T-helper 22 cell (primary cell): ENCODE results near the gene EIF3A.
"Not testable (repeated sequence)": the region's sequence is repeated elsewhere in the genome, so short reads cannot be mapped to it uniquely, and the experiment has no call there.

Experiments used
- DNase-seq: peaks from one replicate; pipeline ENCODE4 v3.0.0-alpha.2; 2020; ENCODE audit warnings: low read depth

The EIF3A gene

DNA sequence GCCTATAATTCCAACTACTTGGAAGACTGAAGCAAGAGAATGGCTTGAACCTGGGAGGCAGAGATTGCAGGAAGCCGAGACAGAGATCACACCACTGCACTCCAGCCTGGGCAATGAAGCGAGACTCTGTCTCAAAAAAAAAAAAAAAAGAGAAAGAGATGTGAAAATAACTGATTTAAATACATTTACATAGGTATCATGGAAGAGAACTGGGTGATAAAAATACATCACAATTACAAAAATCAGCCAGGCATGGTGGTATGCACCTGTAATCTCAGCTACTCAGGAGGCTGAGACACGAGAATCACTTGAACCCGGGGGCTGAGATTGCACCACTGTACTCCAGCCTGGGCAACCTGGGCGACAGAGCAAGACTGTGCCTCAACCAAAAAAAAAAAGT lies 31.3 kb downstream of the EIF3A start:
- no peak for DNase-seq

DNA sequence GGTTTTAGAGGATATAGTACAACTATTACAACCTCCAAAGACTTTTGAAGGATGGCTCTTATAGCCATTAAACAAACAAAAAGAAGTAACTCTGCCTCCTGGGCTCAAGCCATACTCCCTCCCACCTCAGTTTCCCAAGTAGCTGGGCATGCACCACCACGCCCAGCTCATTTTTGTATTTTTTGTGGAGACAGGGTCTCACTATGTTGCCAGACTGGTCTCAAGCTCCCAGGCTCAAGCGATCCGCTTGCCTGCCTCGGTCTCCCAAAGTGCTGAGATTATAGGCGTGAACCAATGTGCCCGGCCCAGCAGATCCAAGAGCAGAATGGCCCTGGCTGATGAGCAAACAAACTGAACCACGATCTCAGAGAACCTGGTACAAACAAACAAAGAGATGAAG lies 35.1 kb downstream of the EIF3A start:
- no peak for DNase-seq

DNA sequence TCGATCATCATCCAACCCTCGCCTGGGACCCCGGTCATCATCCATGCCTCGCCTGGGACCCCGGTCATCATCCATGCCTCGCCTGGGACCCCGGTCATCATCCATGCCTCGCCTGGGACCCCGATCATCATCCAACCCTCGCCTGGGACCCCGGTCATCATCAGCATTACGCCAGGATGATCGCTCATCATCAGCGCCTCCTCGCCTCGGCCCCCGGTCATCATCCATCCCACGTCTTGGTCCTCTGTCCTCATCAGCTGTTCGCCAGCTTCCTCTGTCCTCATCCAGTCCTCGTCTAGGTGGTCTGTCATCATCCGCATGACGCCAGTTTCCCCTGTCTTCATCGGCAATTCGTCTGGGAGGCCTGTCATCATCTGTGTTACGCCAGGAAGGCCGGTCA lies 38.4 kb downstream of the EIF3A start:
- DNase-seq = no peak

DNA sequence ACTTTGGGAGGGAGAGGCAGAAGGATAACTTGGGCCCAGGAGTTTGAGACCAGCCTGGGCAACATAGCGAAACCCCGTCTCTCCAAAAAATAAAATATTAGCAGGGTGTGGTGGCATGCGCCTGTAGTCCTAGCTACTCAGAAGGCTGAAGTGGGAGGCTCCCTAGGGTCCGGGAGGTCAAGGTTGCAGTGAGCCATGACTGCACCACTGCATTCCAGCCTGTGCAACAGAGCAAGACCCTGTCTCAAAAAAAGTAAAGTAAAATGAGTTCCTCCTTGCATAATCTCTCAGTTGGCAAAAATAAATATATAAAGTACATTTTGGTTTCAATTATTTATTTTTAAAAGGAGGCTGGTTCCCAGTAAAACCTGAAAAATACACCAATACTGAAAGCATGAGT lies 39.3 kb downstream of the EIF3A start:
- DNase-seq = no peak

DNA sequence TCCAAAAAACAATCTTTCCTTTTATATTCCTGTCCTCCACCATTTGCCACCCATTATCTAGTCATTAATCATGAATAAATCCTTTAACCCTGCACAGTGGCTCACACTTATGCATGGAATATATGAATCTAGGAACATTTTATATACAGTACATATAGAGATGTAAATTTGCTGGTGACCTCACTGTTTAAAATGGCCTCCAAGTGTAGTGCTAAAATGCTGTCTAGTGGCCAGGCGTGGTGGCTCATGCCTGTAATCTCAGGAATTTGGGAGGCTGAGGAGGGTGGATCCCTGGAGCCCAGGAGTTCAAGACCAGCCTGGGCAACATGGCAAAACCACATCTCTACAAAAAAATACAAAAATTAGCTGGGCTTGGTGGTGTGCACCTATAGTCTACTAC lies 41.5 kb downstream of the EIF3A start:
- no peak for DNase-seq

DNA sequence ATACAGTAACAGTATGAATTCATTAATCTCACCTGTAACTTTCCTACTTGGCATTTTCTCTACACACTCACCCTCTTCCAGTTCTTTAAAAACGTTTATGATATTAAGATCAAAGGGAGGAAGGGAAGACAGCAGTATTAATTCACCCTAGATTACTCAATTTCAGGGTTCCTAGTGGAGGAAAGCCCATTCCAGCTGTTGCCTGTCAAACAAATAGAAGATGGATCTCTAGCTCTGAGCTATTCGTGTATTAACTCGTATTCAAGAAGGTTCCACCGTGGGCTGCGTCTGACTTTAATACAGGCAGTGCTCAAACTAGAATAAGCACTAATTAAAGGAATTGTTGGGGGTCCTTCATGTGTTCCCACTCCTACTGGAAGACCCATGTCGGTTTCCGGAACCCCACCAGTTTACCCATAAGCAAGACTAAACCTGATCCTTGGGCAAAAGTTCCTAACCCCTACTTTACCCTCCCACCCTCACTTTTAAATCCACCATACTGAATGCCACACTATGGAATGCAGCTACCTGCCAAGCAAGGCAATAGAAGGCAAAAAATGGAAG lies 49.0 kb downstream of the EIF3A start:
- no peak for DNase-seq

DNA sequence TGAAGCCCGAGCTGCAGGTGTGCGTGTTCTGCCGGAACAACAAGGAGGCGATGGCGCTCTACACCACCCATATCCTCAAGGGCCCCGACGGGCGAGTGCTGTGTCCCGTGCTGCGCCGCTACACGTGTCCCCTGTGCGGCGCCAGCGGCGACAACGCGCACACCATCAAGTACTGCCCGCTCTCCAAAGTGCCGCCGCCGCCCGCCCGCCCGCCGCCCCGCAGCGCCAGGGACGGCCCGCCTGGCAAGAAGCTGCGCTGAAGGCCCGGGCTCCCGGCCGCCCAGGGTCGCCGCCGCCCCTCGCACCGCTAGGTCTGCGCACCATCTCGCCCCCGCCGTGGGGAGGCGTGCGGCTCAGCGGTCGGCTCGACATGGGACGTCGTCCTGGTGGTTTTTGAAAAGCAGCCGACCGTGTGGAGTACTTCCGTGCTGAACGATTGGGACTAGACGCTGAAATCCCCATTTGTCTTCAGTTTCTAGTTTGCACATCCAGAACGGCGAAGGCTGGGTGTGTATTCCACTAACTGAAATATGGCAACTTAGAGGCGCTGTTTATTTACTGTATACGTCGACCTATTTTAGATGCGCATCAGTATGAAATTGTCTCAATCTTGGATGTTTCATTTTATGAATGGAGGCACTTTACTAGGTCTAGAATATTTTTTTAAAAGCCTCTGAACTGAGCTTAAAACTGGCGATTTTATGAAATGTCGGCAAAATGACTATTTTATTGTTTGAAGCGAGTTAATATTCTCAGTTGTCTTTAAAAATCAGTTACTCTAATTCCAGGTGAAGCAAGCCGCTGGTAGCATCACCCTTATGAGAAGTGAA lies 50.0 kb downstream of the EIF3A start:
- peak; percentile 15 for DNase-seq

DNA sequence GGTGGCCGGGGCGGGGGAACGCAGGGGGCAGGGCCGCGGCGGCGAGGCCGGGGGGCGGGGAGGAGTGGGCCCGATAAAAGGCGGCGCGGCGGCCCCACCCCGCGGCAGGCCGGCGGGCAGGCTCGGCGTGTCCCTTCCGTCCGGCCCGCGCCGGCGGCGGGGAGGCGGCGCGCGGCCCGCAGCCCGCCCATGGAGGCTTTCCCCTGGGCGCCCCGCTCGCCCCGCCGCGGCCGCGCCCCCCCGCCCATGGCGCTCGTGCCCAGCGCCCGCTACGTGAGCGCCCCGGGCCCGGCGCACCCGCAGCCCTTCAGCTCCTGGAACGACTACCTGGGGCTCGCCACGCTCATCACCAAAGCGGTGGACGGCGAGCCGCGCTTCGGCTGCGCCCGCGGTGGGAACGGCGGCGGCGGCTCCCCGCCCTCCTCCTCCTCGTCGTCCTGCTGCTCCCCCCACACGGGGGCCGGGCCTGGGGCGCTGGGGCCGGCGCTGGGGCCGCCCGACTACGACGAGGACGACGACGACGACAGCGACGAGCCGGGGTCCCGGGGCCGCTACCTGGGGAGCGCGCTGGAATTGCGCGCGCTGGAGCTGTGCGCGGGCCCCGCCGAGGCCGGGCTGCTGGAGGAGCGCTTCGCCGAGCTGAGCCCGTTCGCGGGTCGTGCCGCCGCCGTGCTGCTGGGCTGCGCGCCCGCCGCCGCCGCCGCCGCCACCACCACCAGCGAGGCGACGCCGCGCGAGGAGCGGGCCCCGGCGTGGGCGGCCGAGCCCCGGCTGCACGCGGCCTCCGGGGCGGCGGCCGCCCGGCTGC lies 50.8 kb downstream of the EIF3A start, which contains the start of gene NANOS1:
Gene NANOS1 (plus strand): TSS at position 102 of the 808 bp plus-strand sequence. CDS start 88 bp downstream, at position 190.
- no peak for DNase-seq

DNA sequence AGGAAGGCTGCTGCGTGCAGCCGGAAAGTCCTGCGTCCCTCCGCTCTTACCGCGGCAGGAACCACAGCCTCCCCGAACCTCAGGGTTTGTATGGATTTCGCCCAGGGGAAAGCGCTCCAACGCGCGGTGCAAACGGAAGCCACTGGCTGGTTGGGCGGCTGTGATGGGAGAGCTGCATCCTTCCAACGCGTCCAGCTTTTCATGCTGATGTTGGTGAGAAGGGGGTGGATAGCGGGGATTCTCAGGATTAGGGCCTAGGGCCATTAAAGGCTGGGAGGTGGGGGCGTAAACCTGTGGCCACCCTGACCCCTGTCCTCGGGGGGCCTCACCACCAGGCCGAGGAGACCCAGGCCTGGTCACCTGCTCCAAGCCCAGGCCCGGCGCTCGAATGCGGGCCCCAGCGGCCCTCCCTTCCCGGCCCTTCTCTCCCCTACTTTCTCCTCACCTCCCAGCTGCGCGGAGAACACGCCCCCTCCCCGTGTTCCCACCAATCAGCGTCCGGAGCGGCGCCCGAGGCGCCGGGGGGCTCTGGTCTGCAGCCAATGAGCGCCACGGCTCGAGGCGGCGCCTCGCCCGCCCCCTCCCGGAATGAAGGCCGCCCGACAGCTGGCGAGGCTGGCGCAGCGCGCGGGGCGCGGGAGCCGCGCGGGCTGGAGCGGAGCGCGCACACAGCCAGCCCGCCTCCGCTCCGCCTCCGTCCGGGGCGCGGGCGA lies 51.6 kb downstream of the EIF3A start:
- peak; percentile 75 for DNase-seq

DNA sequence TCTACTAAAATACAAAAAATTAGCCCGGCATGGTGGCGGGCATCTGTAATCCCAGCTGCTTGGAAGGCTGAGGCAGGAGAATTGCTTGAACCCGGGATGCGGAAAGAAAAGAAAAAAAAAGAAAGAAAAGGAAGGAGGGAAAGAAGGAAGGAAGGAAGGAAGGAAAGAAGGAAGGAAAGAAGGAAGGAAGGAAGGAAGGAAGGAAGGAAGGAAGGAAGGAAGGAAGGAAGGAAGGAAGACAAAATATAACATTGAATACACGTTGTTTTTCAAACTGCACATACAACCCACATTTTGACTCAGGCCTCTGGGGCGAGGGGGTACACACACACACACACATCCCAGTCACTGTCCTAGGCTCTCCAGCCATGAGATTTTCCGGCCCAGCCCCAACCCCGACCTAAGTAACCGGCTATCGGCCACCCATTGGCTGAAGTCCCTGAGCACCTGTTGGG lies 52.1 kb downstream of the EIF3A start:
- not testable (repeated sequence) for DNase-seq

DNA sequence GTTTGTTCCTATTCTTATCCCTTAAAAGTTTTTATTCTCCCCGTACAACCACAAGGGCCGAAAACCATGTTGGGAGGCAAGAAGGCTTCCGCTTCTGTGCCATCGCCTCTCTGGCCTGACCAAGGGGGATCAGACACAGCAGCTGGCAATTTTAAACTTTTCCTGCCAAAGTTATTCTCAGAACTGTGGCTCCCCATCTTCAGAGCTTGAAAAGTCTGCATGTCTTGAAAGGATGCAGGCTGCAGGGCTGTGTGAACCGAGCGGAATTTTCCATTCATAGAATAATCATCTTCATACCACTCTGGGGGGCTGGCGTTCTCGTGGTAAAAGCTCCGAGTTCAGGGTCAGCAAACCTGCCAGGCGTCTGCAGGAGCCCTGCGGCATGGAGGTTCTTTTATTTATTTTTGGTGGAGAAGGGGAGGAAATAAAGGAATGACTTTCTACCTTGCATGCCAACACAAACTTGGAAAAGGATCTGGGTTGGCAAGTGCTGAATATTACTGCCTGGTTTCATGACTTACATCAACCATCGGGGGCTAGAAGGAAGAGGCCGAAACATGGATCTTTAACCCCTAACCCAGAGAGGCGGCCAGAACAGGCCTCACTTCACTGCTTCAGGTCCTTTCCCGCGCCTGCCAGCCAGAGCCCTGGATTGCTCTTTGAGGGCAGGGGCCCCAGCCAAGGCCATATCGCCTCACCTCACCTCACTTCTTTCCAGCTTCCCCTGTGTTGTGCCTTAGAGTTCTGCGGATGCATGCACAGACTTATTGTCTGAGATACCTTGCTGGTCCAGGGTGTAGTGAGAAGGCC lies 54.1 kb downstream of the EIF3A start:
- no peak for DNase-seq

DNA sequence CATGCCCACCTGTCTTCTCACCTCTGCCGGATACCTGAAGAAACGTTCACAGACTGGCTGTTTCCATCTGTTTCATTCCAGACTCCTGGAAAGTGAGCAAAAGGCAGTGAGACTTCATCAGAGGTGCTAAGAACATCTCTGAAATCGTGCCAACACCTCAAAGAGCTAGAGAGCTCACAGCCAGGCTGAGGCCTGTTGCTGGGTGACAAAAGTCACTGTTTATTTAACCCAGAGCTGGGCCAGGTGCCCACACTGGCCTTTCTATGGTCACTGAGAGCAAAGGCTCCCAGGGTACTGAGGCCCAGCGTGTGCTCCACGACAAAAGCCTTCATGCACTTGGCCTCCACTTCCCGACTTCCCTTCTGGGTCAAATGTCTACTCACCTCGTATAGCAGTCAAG lies 54.8 kb downstream of the EIF3A start:
- DNase-seq = no peak

DNA sequence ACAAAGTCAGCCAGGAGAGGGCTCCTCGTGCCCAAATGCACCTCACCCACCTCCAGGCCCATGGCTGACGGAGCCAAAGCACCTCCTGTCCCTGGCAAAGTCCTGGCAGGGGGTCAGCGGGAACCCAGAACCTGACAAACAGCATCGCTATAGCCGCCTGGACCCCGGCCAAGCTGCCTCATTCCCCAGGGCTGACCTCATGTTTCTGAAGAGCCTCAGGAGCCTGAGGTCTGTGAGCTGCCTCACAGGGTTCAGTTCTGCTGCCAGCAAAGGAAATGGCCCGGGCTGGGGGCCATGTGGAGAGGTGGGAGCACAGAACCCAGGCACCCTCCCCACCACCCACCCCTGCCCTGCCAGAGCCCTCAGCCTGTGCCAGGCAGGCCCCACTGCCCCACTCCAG lies 55.3 kb downstream of the EIF3A start:
- DNase-seq = no peak

DNA sequence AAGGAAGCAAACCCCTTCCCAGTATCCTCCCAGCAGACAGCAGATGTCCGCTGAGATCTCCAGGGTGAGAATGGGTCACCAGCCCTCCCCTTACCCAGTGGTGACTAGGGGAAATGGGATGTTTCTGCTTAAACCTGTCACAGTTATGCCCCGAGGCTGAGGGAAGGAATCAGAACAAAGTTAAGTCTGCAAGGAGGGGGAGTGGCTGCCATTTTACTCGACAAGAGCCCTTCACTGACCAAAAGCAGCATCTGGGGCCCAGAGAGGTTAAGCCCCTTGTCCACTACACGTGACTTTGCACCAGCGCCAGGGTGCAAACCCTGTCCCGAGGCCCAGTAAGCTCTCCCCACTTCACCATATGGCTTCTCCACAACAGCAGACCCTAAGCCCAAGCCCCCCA lies 55.7 kb downstream of the EIF3A start:
- no peak for DNase-seq

DNA sequence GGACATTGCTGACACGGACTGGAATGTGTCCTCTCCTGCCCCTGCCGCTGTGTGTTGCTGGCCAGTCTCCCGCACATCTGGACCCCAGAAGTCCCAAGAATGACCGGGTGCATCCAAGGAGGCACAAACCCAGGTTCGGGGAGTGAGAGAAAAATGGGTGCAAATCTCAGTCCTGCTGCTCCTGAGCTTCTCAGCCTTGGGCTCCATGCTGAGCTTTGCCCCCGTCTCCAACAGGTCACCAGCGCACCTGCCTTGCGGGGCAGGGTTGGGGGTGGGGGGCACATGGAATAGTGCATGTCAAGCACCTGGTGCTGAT lies 57.1 kb downstream of the EIF3A start:
- no peak for DNase-seq

DNA sequence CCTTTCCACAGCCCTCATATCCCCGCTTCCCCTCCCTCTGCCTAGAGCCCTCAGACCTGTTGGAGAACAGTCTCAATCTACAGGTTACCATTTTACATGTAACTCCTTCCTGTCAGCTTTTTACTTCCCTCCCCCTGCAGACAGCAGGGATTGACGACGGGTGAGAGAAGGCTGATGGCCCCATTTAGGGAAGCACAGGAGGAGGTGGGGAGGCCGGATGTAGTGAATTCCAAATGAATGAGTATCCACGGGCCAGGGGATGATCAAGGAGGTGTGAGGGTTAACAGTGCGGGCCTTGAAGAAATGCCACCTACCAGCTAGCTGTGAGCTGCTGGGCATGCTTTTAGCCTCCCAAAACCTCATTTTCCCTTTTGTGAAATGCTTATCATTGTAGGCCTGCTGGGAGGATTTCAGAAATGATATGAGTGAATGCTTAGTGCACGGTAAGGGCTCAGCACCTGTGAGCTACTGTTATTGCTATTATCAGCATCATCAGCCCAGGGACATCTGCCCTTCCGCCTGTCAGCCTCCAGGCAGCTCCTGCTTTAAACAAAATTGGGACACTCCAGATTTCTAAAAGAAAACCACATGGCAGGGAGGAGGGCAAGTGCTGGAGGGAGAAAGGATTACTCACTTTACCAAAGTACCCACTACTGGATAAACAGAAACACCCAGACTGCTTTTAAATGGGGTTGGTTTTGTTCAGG lies 57.6 kb downstream of the EIF3A start:
- DNase-seq = no peak

DNA sequence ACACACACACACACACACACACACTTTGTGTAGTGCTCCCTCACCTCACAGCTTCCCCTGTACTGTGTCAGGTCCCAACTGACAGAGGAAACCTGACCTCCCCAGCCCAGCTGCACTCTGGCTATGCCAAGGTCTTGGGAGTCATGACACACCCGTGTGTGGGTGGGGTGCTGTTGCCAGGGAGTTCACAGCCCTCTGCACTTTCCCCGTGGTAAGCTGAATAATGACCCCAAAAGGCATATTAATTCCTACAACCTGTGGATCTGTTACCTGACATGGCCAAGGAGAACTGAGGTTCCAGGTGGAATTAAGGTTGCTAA lies 60.0 kb downstream of the EIF3A start:
- DNase-seq = no peak

DNA sequence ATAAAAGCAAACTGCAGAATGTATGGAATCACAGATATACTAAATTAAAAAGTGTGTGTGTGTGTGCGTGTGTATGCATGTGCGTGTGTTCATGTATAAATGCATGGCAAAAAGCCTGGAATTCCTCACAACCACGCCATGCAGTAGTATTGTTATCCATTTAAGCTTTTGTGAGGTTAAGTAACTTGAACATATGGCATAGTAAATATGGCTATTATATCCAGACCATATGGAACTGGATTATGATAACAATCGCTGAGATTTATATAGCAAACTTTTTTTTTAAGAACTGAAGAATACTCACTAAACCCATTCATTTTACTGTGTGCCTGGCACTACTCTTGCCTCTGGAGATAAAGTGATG lies 73.4 kb downstream of the EIF3A start:
- DNase-seq = no peak

DNA sequence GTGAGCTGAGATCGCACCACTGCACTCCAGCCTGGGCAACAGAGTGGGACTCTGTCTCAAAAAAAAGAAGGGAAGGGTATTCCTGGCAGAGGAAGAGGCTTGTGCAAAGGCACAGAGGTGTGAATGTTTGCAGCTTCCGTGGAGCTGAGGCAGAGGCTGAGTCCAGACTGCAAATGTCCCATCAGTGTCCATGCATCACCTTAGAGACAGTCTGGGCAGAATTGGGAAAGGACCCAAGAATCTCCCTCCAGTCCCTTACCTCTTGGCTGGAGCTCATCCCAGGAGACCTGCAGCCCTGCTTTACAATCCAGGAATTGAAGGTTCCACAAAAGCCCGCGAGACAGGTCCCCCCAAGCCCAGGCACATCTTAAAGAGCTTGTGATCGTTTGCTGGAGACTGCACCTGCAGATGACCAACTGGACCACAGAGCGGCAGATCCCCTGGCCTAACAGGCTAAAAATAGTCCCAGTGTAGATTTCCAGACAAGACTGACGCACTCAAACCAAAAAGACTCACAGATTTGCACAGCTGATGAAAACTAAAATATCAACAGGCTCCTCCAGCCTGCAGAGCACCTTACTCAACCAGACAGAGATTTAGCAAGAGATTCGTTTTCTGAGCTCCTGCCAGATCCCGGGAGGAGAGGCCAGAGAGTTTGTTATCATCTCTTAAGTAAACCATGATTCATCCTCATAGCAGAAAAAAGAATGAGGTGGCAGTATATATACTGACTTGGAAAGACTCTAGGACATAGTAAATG lies 74.0 kb downstream of the EIF3A start:
- no peak for DNase-seq

DNA sequence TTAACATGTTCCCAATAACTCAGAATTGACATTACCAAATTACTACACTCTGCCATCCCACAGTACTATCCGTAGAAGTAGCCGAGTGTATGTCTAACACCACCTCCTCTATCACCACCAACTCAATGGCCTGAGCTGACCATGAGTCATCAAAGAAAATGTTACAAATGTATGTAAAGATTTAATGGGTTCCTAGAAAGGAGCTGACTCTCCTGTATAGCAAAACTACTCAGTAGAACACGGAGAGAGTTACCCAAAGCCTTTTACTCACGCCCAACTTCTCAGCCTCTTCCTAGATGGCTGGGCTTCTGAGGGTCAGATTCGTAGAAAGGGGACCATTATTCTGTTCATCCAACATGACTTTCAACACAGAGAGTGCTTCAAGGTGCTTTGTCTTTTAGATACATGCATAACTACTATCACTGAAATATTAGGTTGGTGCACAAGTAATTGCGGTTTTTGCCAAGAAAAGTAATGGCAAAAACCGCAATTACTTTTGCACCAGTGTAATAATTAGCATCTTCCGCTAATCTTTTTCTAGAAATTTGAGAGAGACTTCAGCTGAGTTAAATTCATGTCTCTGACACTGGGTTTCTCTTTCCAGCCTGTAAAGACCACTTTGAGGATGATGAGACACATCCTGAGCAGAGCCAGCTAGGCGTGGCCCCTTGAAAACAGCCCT lies 75.1 kb downstream of the EIF3A start:
- no peak for DNase-seq
